Activated T-cell treated with anti-CD3 and anti-CD28 coated beads, Interleukin-2, amount 50 U/mL, for 72 hours (primary cell): ENCODE results near the gene HOXD11. TPM values are rescaled to one million over a fixed set of nuclear protein-coding genes. Genes with fewer than 3 reads are reported as not detected.

ENCODE experiments used
- ATAC-seq, 2 donors: fragments of 150-1000 bp; cut with Tn5 transposase; replicated peaks in 1 of 2; 2 replicates each; pipeline ENCODE4 v1.10.0; 2021; ENCODE audit warnings: moderate library complexity in 2 of 2, mild to moderate bottlenecking in 1 of 2
- DNase-seq, 2 donors: peaks; one replicate each; pipeline ENCODE4 v3.0.0; 2021 to 2022; ENCODE audit warnings: mixed read lengths in 1 of 2
- H3K27ac Mint-ChIP-seq: one replicate; pipeline ENCODE4 v1.8.0; 2022; ENCODE audit warnings: mild to moderate bottlenecking, moderate library complexity, mixed read lengths
- H3K27me3 Mint-ChIP-seq: one replicate; pipeline ENCODE4 v1.8.0; 2022; ENCODE audit warnings: low read depth, mixed read lengths
- H3K36me3 Mint-ChIP-seq, 2 donors: one replicate each; pipeline ENCODE4 v1.8.0; 2022; ENCODE audit warnings: mixed read lengths in 2 of 2, mild to moderate bottlenecking in 1 of 2; ENCODE audit not compliant: insufficient read depth in 2 of 2
- H3K4me1 Mint-ChIP-seq: one replicate; pipeline ENCODE4 v1.8.0; 2022; ENCODE audit warnings: low read depth, mixed read lengths
- H3K4me3 Mint-ChIP-seq, 2 donors: one replicate each; pipeline ENCODE4 v1.8.0; 2022; ENCODE audit warnings: mild to moderate bottlenecking in 2 of 2, mixed read lengths in 2 of 2, moderate library complexity in 2 of 2
- H3K9me3 Mint-ChIP-seq, 2 donors: one replicate each; pipeline ENCODE4 v1.8.0; 2022; ENCODE audit warnings: mixed read lengths in 2 of 2
- total RNA-seq, 2 donors: library from RNA; stranded (reverse); gene quantifications; one replicate each; pipeline ENCODE4 v1.2.3, GENCODE V29; 2022

The HOXD11 gene
- total RNA-seq, 2 donors from 2014 or later, result not detected

- H3K27ac Mint-ChIP-seq, result no peak overlapping the region
- no peak for ATAC-seq
- peaks cover 7 to 11% of the 10 kb centered on the region in 2 donors for H3K36me3 Mint-ChIP-seq
- peaks cover 82% of the 10 kb centered on the region for H3K27me3 Mint-ChIP-seq
- H3K4me3 Mint-ChIP-seq, result no peak overlapping the region
- peaks cover 13% of the 10 kb centered on the region for H3K4me1 Mint-ChIP-seq
- peaks cover 1 to 2% of the 10 kb centered on the region in 2 donors for H3K9me3 Mint-ChIP-seq
- DNase-seq, result no peak
Measured at GRCh38 chr2:176076063-176076462, 31.0 kb upstream of the HOXD11 start.

GRCh38 chr2:176076796-176077195 is 30.3 kb upstream of the HOXD11 start:
- no peak overlapping the region for H3K4me3 Mint-ChIP-seq
- peaks cover 10 to 11% of the 10 kb centered on the region in 2 donors for H3K36me3 Mint-ChIP-seq

GRCh38 chr2:176078541-176079284 is 28.4 kb upstream of the HOXD11 start:
- Mint-ChIP-seq H3K36me3 (peaks cover 12 to 14% of the 10 kb centered on the region in 2 donors), H3K9me3 (peaks cover 1 to 2% of the 10 kb centered on the region in 2 donors), H3K27ac (peak overlapping the region; percentile 47), H3K4me3 (peak overlapping the region; percentile 69 to 74), H3K27me3 (peaks cover 81% of the 10 kb centered on the region), H3K4me1 (peaks cover 18% of the 10 kb centered on the region)
- DNase-seq (no peak), ATAC-seq (no peak)

More at GRCh38 chr2:176076796-176077195, 30.3 kb upstream of the HOXD11 start:
- H3K9me3 Mint-ChIP-seq, result peaks cover 1 to 2% of the 10 kb centered on the region in 2 donors
- peaks cover 84% of the 10 kb centered on the region for H3K27me3 Mint-ChIP-seq
- no peak overlapping the region for H3K27ac Mint-ChIP-seq
- peaks cover 13% of the 10 kb centered on the region for H3K4me1 Mint-ChIP-seq
- DNase-seq, result no peak
- ATAC-seq, result no peak

- Mint-ChIP-seq H3K27me3 (peaks cover 81% of the 10 kb centered on the region), H3K4me1 (peaks cover 18% of the 10 kb centered on the region), H3K27ac (peak overlapping the region; percentile 76), H3K4me3 (peak overlapping the region; percentile 69 to 74), H3K36me3 (peaks cover 13 to 14% of the 10 kb centered on the region in 2 donors), H3K9me3 (peaks cover 1 to 2% of the 10 kb centered on the region in 2 donors)
- peak; percentile 14 to 17 for ATAC-seq
- DNase-seq, result no peak
Measured at GRCh38 chr2:176079285-176079830, 27.7 kb upstream of the HOXD11 start.

- peak overlapping the region; percentile 76 for H3K27ac Mint-ChIP-seq
- peaks cover 20% of the 10 kb centered on the region for H3K4me1 Mint-ChIP-seq
- DNase-seq (peak; percentile 48 to 75), ATAC-seq (peak; percentile 75 to 77)
- peaks cover 13 to 16% of the 10 kb centered on the region in 2 donors for H3K36me3 Mint-ChIP-seq
- peak overlapping the region; percentile 69 to 74 for H3K4me3 Mint-ChIP-seq
- peaks cover 1 to 2% of the 10 kb centered on the region in 2 donors for H3K9me3 Mint-ChIP-seq
- peaks cover 81% of the 10 kb centered on the region for H3K27me3 Mint-ChIP-seq
Measured at GRCh38 chr2:176079831-176080539, 27.1 kb upstream of the HOXD11 start.

GRCh38 chr2:176080540-176081375 is 26.3 kb upstream of the HOXD11 start:
- Mint-ChIP-seq H3K4me3 (peak overlapping the region; percentile 43 to 46), H3K36me3 (peaks cover 13 to 16% of the 10 kb centered on the region in 2 donors), H3K27ac (peak overlapping the region; percentile 83)

GRCh38 chr2:176081376-176081836 is 25.7 kb upstream of the HOXD11 start:
- Mint-ChIP-seq H3K27me3 (peaks cover 73% of the 10 kb centered on the region), H3K4me3 (peak overlapping the region in 1 of 2 donors; percentile 36)
- no peak for DNase-seq

More at GRCh38 chr2:176080540-176081375, 26.3 kb upstream of the HOXD11 start:
- peaks cover under 1 to 2% of the 10 kb centered on the region in 2 donors for H3K9me3 Mint-ChIP-seq
- DNase-seq (no peak), ATAC-seq (peak; percentile 23 to 37)
- peaks cover 25% of the 10 kb centered on the region for H3K4me1 Mint-ChIP-seq
- peaks cover 77% of the 10 kb centered on the region for H3K27me3 Mint-ChIP-seq

GRCh38 chr2:176081837-176082524 is 25.1 kb upstream of the HOXD11 start:
- Mint-ChIP-seq H3K27me3 (peaks cover 73% of the 10 kb centered on the region), H3K4me3 (peak overlapping the region in 1 of 2 donors; percentile 41), H3K36me3 (peaks cover 12 to 16% of the 10 kb centered on the region in 2 donors), H3K27ac (peak overlapping the region; percentile 83), H3K4me1 (peaks cover 25% of the 10 kb centered on the region), H3K9me3 (peaks cover 0 to 2% of the 10 kb centered on the region in 2 donors)
- DNase-seq (no peak), ATAC-seq (no peak)

More at GRCh38 chr2:176081376-176081836, 25.7 kb upstream of the HOXD11 start:
- peaks cover 13 to 15% of the 10 kb centered on the region in 2 donors for H3K36me3 Mint-ChIP-seq
- peaks cover 0 to 2% of the 10 kb centered on the region in 2 donors for H3K9me3 Mint-ChIP-seq
- H3K4me1 Mint-ChIP-seq, result peaks cover 25% of the 10 kb centered on the region
- no peak for ATAC-seq
- H3K27ac Mint-ChIP-seq, result peak overlapping the region; percentile 83

GRCh38 chr2:176082525-176082823 is 24.6 kb upstream of the HOXD11 start:
- peak overlapping the region; percentile 37 to 41 for H3K4me3 Mint-ChIP-seq
- peaks cover 74% of the 10 kb centered on the region for H3K27me3 Mint-ChIP-seq
- H3K4me1 Mint-ChIP-seq, result peaks cover 25% of the 10 kb centered on the region
- ATAC-seq (no peak), DNase-seq (no peak)
- peaks cover 0 to 3% of the 10 kb centered on the region in 2 donors for H3K9me3 Mint-ChIP-seq
- peaks cover 10 to 17% of the 10 kb centered on the region in 2 donors for H3K36me3 Mint-ChIP-seq
- H3K27ac Mint-ChIP-seq, result peak overlapping the region; percentile 75

- peak overlapping the region; percentile 37 to 46 for H3K4me3 Mint-ChIP-seq
- H3K27me3 Mint-ChIP-seq, result peaks cover 79% of the 10 kb centered on the region
- no peak for ATAC-seq
- peaks cover 10 to 17% of the 10 kb centered on the region in 2 donors for H3K36me3 Mint-ChIP-seq
- H3K27ac Mint-ChIP-seq, result peak overlapping the region; percentile 85
- peaks cover 28% of the 10 kb centered on the region for H3K4me1 Mint-ChIP-seq
- peaks cover 0 to 3% of the 10 kb centered on the region in 2 donors for H3K9me3 Mint-ChIP-seq
- no peak for DNase-seq
Measured at GRCh38 chr2:176082824-176083751, 24.0 kb upstream of the HOXD11 start.

- Mint-ChIP-seq H3K27ac (peak within 1 kb of the TSS; percentile 85), H3K4me3 (peak within 1 kb of the TSS; percentile 37 to 46), H3K36me3 (peaks cover 10 to 11% of the 10 kb centered on the region in 2 donors), H3K27me3 (peaks cover 78% of the 10 kb centered on the region), H3K4me1 (peaks cover 28% of the 10 kb centered on the region), H3K9me3 (peaks cover 0 to 3% of the 10 kb centered on the region in 2 donors)
- DNase-seq, result no peak
- no peak for ATAC-seq
Measured at GRCh38 chr2:176083796-176084261, 23.3 kb upstream of the HOXD11 start, which contains the start of gene EVX2. Gene EVX2, minus strand, starts transcription at chr2:176083962. Its CDS starts 186 bp downstream, at chr2:176083776.
